Endothelial cell of umbilical vein (primary cell): ENCODE data around the gene CFAP161. TPM values are rescaled to one million over a fixed set of nuclear protein-coding genes. Genes with fewer than 3 reads are reported as not detected.

Experiments
- BruUV-seq: library from RNA; stranded (reverse); fragments of 400-500 nt; replicated peaks from 2 replicates; lab custom pipeline; 2021; lab: Mats Ljungman, UMichigan
- CTCF ChIA-PET: fragments of 300-600, 350-600 bp; sonication (Branson Sonifier 250); formaldehyde crosslinking; loops from one replicate; lab custom pipeline; 2021; ENCODE audit warnings: antibody characterized with exemption, inconsistent platforms; lab: Charles Lee
- POLR2A ChIA-PET: fragments of 300-600, 350-600 bp; sonication (Branson Sonifier 250); formaldehyde crosslinking; loops from one replicate; lab custom pipeline; 2021; ENCODE audit warnings: antibody characterized with exemption, inconsistent platforms; lab: Charles Lee
- DNase-seq: peaks from one replicate; pipeline ENCODE4 v3.0.0-alpha.2; 2011; ENCODE audit warnings: low read depth, low spot score
- FAIRE-seq: peaks from 2 replicates; lab custom pipeline; 2011; peaks lifted over from hg19 to GRCh38; lab: Jason Lieb, UNC
- H2AFZ ChIP-seq: 2 replicates; pipeline ENCODE4 v1.6.0; 2012; ENCODE audit warnings: low read depth, low read length, control low read depth, inconsistent platforms
- H3K27ac ChIP-seq: 2 replicates; pipeline ENCODE4 v1.5.1; 2011; ENCODE audit warnings: low read depth, mild to moderate bottlenecking, control low read depth, low read length, moderate library complexity; ENCODE audit not compliant: insufficient read depth
- H3K27me3 ChIP-seq, 2 experiments: 2 replicates each; pipeline versions ENCODE4 v1.6.0 to v1.6.1; 2011; ENCODE audit warnings: low read length in 2 of 2, mixed read lengths in 1 of 2; ENCODE audit not compliant: control insufficient read depth in 2 of 2, insufficient read depth in 2 of 2
- H3K36me3 ChIP-seq, 2 experiments: 2 replicates in 1 of 2; 3 replicates in 1 of 2; pipeline ENCODE4 v1.5.1; 2011; ENCODE audit warnings: low read length in 2 of 2, mild to moderate bottlenecking in 1 of 2, moderate library complexity in 1 of 2; ENCODE audit not compliant: control insufficient read depth in 2 of 2, insufficient read depth in 2 of 2; ENCODE audit errors: extremely low read depth in 1 of 2
- H3K4me1 ChIP-seq: 3 replicates; pipeline ENCODE4 v1.5.1; 2011; ENCODE audit warnings: mild to moderate bottlenecking, low read length; ENCODE audit not compliant: control insufficient read depth, insufficient read depth; ENCODE audit errors: extremely low read depth
- H3K4me2 ChIP-seq: 2 replicates; pipeline ENCODE4 v1.6.1; 2011; ENCODE audit warnings: low read length, control low read depth, mixed read lengths; ENCODE audit not compliant: insufficient read depth
- H3K4me3 ChIP-seq, 3 experiments: fragments of 200-600 bp in 1 of 3; sonication (generic), shearing (Covaris generic) in 1 of 3; replicated peaks in 1 of 3; 2 replicates each; pipeline ENCODE4 v1.5.1; 2011 to 2016; ENCODE audit warnings: control low read depth in 3 of 3, low read length in 3 of 3, mild to moderate bottlenecking in 2 of 3, inconsistent platforms in 1 of 3, low read depth in 1 of 3, moderate library complexity in 1 of 3; ENCODE audit not compliant: insufficient read depth in 1 of 3
- H3K79me2 ChIP-seq: 2 replicates; pipeline ENCODE4 v1.6.0; 2012; ENCODE audit warnings: low read length, inconsistent platforms; ENCODE audit not compliant: control insufficient read depth, insufficient read depth
- H3K9ac ChIP-seq: replicated peaks from 2 replicates; pipeline ENCODE3; 2011; ENCODE audit warnings: low read length, control low read depth; ENCODE audit not compliant: insufficient read depth; ENCODE audit errors: extremely low read depth
- H3K9me1 ChIP-seq: replicated peaks from 3 replicates; pipeline ENCODE4 v1.6.0; 2011; ENCODE audit warnings: mild to moderate bottlenecking, low read length; ENCODE audit not compliant: control insufficient read depth, insufficient read depth; ENCODE audit errors: extremely low read depth
- H3K9me3 ChIP-seq: replicated peaks from 2 replicates; pipeline ENCODE4 v1.5.1; 2012; ENCODE audit warnings: low read length, inconsistent platforms; ENCODE audit not compliant: control insufficient read depth, insufficient read depth
- H4K20me1 ChIP-seq: replicated peaks from 2 replicates; pipeline ENCODE3; 2011; ENCODE audit warnings: mild to moderate bottlenecking, low read length; ENCODE audit not compliant: control insufficient read depth, insufficient read depth; ENCODE audit errors: extremely low read depth
- EZH2 ChIP-seq: IDR thresholded peaks from 2 replicates; pipeline ENCODE4 v1.6.1; 2012; ENCODE audit warnings: borderline replicate concordance, low read depth, mild to moderate bottlenecking, moderate library complexity, low read length, inconsistent platforms; ENCODE audit not compliant: severe bottlenecking
- FOS ChIP-seq: IDR thresholded peaks from 2 replicates; pipeline ENCODE4 v1.6.1; 2011; ENCODE audit warnings: mild to moderate bottlenecking, low read length, moderate library complexity, borderline replicate concordance; ENCODE audit not compliant: insufficient read depth
- JUN ChIP-seq: IDR thresholded peaks from 2 replicates; pipeline ENCODE4 v1.6.1; 2011; ENCODE audit warnings: borderline replicate concordance, low read depth; ENCODE audit not compliant: insufficient read length, insufficient read depth
- dilution Hi-C: fragments of 300-500 bp; cut with MboI; formaldehyde crosslinking; loops from one replicate; pipeline ENCODE4 v1.15.0; 2019; ENCODE audit warnings: low sequenced_read_pairs; ENCODE audit not compliant: extremely low pct_ligation_motif_present
- intact Hi-C: fragments of 100-400 bp; cut with micrococcal nuclease; formaldehyde crosslinking; loops from one replicate; pipeline ENCODE4 v1.10.0; 2022
- polyA plus RNA-seq, 4 experiments: library from polyadenylated mRNA; depleted of rRNA in 3 of 4; stranded (reverse) in 3 of 4; unstranded in 1 of 4; fragments of >200 nt; gene quantifications; 2 replicates each; pipeline versions ENCODE4 v1.2.1 to v1.2.3, GENCODE V29; 2011 to 2012; ENCODE audit warnings: missing spikeins in 1 of 4
- total RNA-seq: library from RNA; stranded (reverse); gene quantifications from 2 replicates; pipeline ENCODE4 v1.2.3, GENCODE V29; 2021
- TF ChIP-seq, protein P1 (sequence below): IDR thresholded peaks from 2 replicates; pipeline ENCODE4 v1.6.1; 2011; ENCODE audit not compliant: insufficient read depth, insufficient read length
- TF ChIP-seq, protein P2 (sequence below), 2 donors: IDR thresholded peaks; 1 replicate in 1 of 2; 2 replicates in 1 of 2; pipeline ENCODE4 v1.5.1; 2011; ENCODE audit warnings: low read length in 2 of 2, mild to moderate bottlenecking in 2 of 2, moderate library complexity in 2 of 2, control low read depth in 1 of 2, inconsistent platforms in 1 of 2, low read depth in 1 of 2; ENCODE audit not compliant: insufficient read depth in 1 of 2; ENCODE audit errors: extremely low read depth in 1 of 2

CFAP161 gene
- total and polyA plus RNA-seq, 2 donors (not counting 3 experiments of a cell fraction or from before 2014, with no cell fraction given) = 0.08 TPM; not detected in 1

DNA sequence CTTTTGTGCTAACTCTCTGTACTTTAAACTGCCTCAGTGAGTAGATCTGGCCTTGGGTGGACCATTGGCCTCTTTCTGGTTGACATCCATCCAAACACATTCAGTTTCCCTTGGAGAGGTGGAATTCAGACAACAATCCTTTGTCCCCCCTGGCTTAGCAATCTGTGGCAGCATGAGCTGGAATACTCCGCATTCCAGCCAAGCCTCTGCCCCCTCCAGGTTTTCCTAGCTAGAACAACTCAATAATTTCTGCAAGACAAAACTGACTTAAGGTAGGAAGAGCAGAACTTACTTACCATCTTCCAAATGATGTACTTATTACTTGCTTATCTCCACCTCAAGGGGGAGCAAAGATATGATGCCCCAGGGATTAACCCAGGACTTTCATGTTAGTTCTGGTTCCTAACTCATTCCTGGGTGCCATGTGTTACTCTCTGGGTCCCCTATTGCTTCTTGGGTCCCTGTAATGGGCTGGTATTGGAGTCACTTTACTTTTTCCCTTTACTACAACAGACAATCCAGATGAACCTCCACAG lies 40.8 kb downstream of the CFAP161 start:
- BruUV-seq = no TSS peak
- no peak overlapping the region for H2AFZ ChIP-seq
- peaks cover 0 to 5% of the 10 kb centered on the region in 2 experiments for H3K27me3 ChIP-seq
- no peaks in the 10 kb centered on the region for H3K9me1 ChIP-seq
- H3K9me3 ChIP-seq = no peaks in the 10 kb centered on the region
- H3K79me2 ChIP-seq = no peaks in the 10 kb centered on the region
- no peaks in the 10 kb centered on the region for H3K36me3 ChIP-seq
- no peak for TF ChIP-seq EZH2
- TF ChIP-seq, protein P1, sequence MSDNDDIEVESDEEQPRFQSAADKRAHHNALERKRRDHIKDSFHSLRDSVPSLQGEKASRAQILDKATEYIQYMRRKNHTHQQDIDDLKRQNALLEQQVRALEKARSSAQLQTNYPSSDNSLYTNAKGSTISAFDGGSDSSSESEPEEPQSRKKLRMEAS = no peak
- TF ChIP-seq JUN = no peak
- no peak for TF ChIP-seq FOS
- TF ChIP-seq, protein P2, sequence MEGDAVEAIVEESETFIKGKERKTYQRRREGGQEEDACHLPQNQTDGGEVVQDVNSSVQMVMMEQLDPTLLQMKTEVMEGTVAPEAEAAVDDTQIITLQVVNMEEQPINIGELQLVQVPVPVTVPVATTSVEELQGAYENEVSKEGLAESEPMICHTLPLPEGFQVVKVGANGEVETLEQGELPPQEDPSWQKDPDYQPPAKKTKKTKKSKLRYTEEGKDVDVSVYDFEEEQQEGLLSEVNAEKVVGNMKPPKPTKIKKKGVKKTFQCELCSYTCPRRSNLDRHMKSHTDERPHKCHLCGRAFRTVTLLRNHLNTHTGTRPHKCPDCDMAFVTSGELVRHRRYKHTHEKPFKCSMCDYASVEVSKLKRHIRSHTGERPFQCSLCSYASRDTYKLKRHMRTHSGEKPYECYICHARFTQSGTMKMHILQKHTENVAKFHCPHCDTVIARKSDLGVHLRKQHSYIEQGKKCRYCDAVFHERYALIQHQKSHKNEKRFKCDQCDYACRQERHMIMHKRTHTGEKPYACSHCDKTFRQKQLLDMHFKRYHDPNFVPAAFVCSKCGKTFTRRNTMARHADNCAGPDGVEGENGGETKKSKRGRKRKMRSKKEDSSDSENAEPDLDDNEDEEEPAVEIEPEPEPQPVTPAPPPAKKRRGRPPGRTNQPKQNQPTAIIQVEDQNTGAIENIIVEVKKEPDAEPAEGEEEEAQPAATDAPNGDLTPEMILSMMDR (IDR thresholded peaks at IDR 0.05; ENCODE audit: extremely low read depth in 1 of 2, insufficient read depth in 1 of 2, low read depth in 1 of 2, low read length in 2 of 2) = no peak
- no peak overlapping the region for H3K4me3 ChIP-seq
- no peaks in the 10 kb centered on the region for H4K20me1 ChIP-seq
- dilution Hi-C loops = no loop called here
- H3K4me2 ChIP-seq = no peak overlapping the region
- no peak overlapping the region for H3K9ac ChIP-seq
- no peak for FAIRE-seq
- CTCF ChIA-PET = interaction anchor here (2.1 to 2.6 kb wide), 2 partner anchors 20 to 91 kb away, joined by 11 to 12 read pairs; no protein-coding TSS in a partner anchor
- no peak for DNase-seq
- H3K27ac ChIP-seq = no peak overlapping the region
- intact Hi-C loops = no loop called here
- no peaks in the 10 kb centered on the region for H3K4me1 ChIP-seq
- POLR2A ChIA-PET = no interaction called here
